Erythroblast (primary cell): Measurements from ENCODE around the gene CUBN.

Experiments
- GATA1 ChIP-seq: IDR thresholded peaks from 2 replicates; pipeline ENCODE4 v1.6.1; 2011; ENCODE audit warnings: low read depth, mild to moderate bottlenecking, control low read depth, low read length, moderate library complexity
- POLR2A ChIP-seq: IDR thresholded peaks from 2 replicates; pipeline ENCODE4 v1.6.1; 2011; ENCODE audit warnings: mild to moderate bottlenecking, low read length

GRCh38 chr10:17058093-17058492 is 71.5 kb downstream of the CUBN start:
- TF ChIP-seq POLR2A (no peak), GATA1 (no peak)
